ENCODE data around the gene ACYP1. TPM values are rescaled to one million over a fixed set of nuclear protein-coding genes. Genes with fewer than 3 reads are reported as not detected.

ACYP1 gene
- total and polyA plus RNA-seq, 9 donors, result 5.5 to 27.7 (median 11.2) TPM

DNA sequence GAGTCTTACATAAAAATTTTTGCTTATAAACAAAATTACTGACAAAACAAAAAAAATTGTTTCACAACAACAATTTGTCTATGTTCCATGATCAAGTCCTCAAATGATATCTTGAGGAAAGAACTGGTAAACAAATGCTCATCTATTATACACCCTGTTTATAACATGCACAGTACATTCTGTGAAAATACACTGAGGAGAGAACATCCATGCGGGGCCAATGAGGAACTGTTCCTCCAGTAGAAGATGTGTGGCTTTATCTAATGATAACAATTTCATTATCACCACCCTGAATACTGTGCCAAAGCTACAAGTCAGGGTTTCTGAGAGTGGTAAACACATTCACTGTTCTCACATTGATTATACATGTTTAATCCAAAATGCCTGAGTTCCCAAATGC, 23.3 kb downstream of the ACYP1 start:
- intact Hi-C loops (cut with DNase I), result no loop called here
- peaks cover 2% of the 10 kb centered on the region for H3K4me1 ChIP-seq (ENCODE audit: insufficient read depth)
- H3K27ac ChIP-seq, result no peak overlapping the region
- no peak for TF ChIP-seq POLR2A (IDR thresholded peaks at IDR 0.05)
- TF ChIP-seq, protein P1, sequence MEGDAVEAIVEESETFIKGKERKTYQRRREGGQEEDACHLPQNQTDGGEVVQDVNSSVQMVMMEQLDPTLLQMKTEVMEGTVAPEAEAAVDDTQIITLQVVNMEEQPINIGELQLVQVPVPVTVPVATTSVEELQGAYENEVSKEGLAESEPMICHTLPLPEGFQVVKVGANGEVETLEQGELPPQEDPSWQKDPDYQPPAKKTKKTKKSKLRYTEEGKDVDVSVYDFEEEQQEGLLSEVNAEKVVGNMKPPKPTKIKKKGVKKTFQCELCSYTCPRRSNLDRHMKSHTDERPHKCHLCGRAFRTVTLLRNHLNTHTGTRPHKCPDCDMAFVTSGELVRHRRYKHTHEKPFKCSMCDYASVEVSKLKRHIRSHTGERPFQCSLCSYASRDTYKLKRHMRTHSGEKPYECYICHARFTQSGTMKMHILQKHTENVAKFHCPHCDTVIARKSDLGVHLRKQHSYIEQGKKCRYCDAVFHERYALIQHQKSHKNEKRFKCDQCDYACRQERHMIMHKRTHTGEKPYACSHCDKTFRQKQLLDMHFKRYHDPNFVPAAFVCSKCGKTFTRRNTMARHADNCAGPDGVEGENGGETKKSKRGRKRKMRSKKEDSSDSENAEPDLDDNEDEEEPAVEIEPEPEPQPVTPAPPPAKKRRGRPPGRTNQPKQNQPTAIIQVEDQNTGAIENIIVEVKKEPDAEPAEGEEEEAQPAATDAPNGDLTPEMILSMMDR (IDR thresholded peaks at IDR 0.05), result no peak
- no peak for TF ChIP-seq EP300 (IDR thresholded peaks at IDR 0.05)
- no peak for DNase-seq
- H3K27me3 ChIP-seq, result no peaks in the 10 kb centered on the region
- no peaks in the 10 kb centered on the region for H3K9me3 ChIP-seq
- no peak overlapping the region for H3K4me3 ChIP-seq
- H3K36me3 ChIP-seq, result no peaks in the 10 kb centered on the region
- 35 to 54% (median 48%) methylated on average over 1 of the region's 1 CpG for WGBS, 3 donors

- 94 to 97% (median 97%) methylated on average over 2 of the region's 2 CpGs for WGBS, 3 donors
- intact Hi-C loops (cut with DNase I), result no loop called here
- H3K4me3 ChIP-seq, result no peak overlapping the region
- H3K27me3 ChIP-seq, result no peaks in the 10 kb centered on the region
- H3K36me3 ChIP-seq, result no peaks in the 10 kb centered on the region
- TF ChIP-seq, protein P1 (IDR thresholded peaks at IDR 0.05), result no peak
- no peak for TF ChIP-seq POLR2A (IDR thresholded peaks at IDR 0.05)
- H3K27ac ChIP-seq, result no peak overlapping the region
- no peaks in the 10 kb centered on the region for H3K4me1 ChIP-seq (ENCODE audit: insufficient read depth)
- no peaks in the 10 kb centered on the region for H3K9me3 ChIP-seq
- DNase-seq, result no peak
These were observed 30.9 kb downstream of the ACYP1 start for GRCh38 chr14:75032939-75033338.

GRCh38 chr14:75030147-75030546, 33.7 kb downstream of the ACYP1 start:
- no peaks in the 10 kb centered on the region for H3K9me3 ChIP-seq
- 0% methylated on average over 1 of the region's 1 CpG for WGBS, 3 donors
- intact Hi-C loops (cut with DNase I), result no loop called here
- no peaks in the 10 kb centered on the region for H3K4me1 ChIP-seq (ENCODE audit: insufficient read depth)
- TF ChIP-seq, protein P1 (IDR thresholded peaks at IDR 0.05), result no peak
- TF ChIP-seq POLR2A (IDR thresholded peaks at IDR 0.05) (no peak), EP300 (IDR thresholded peaks at IDR 0.05) (no peak)
- H3K27ac ChIP-seq, result no peak overlapping the region
- H3K27me3 ChIP-seq, result no peaks in the 10 kb centered on the region
- DNase-seq, result no peak
- H3K36me3 ChIP-seq, result no peaks in the 10 kb centered on the region
- H3K4me3 ChIP-seq, result no peak overlapping the region

DNA sequence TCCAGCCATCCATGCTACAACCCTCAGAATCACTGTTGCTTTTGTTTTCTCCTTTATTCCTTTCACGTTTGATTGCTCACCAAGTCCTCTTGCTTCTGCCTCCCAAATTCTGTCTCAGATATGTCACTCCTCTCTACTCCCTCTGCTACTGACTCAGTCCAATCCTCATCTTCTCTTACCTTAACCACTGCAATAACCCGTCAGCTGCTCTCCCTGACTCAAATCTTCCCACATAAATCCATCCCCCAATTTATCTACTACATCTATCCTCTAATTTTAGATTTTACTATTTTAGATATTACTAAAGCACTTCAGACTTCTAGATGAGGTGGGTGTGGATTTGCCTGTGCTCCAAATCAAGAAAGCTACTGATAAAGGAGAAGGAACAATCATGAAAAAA, 37.9 kb downstream of the ACYP1 start:
- 94 to 98% (median 95%) methylated on average over 2 of the region's 2 CpGs for WGBS, 3 donors
- no peak for DNase-seq
- intact Hi-C loops (cut with DNase I), result no loop called here
- Histone ChIP-seq H3K4me1 (ENCODE audit: insufficient read depth) (no peaks in the 10 kb centered on the region), H3K36me3 (no peaks in the 10 kb centered on the region), H3K4me3 (no peak overlapping the region), H3K27me3 (no peaks in the 10 kb centered on the region), H3K27ac (no peak overlapping the region), H3K9me3 (no peaks in the 10 kb centered on the region)
- TF ChIP-seq, protein P1 (IDR thresholded peaks at IDR 0.05), result no peak
- no peak for TF ChIP-seq POLR2A (IDR thresholded peaks at IDR 0.05)
- TF ChIP-seq EP300 (IDR thresholded peaks at IDR 0.05), result no peak

GRCh38 chr14:75025082-75025481, 38.7 kb downstream of the ACYP1 start:
- no peak overlapping the region for H3K4me3 ChIP-seq
- TF ChIP-seq POLR2A (IDR thresholded peaks at IDR 0.05), result no peak
- TF ChIP-seq, protein P1 (IDR thresholded peaks at IDR 0.05), result no peak
- TF ChIP-seq EP300 (IDR thresholded peaks at IDR 0.05), result no peak
- no peaks in the 10 kb centered on the region for H3K4me1 ChIP-seq (ENCODE audit: insufficient read depth)
- H3K36me3 ChIP-seq, result no peaks in the 10 kb centered on the region
- intact Hi-C loops (cut with DNase I), result no loop called here
- H3K27ac ChIP-seq, result no peak overlapping the region
- H3K27me3 ChIP-seq, result no peaks in the 10 kb centered on the region
- no peak for DNase-seq
- H3K9me3 ChIP-seq, result no peaks in the 10 kb centered on the region
- WGBS, 3 donors, result 82 to 90% (median 85%) methylated on average over 4 of the region's 4 CpGs
